H9 (cell line): ENCODE data around the gene CYP27B1. TPM values are rescaled to one million over a fixed set of nuclear protein-coding genes. Genes with fewer than 3 reads are reported as not detected.

ENCODE experiments used
- DNase-seq: peaks from one replicate; pipeline ENCODE4 v3.0.0-alpha.2; 2017
- H2AFZ ChIP-seq: one replicate; pipeline ENCODE4 v1.6.1; 2013; ENCODE audit warnings: mild to moderate bottlenecking, low read length, control low read depth, moderate library complexity
- H2AK5ac ChIP-seq: 2 replicates; pipeline ENCODE4 v1.6.1; 2013; ENCODE audit warnings: low read length, control low read depth, mixed read lengths; ENCODE audit not compliant: insufficient read length
- H2BK120ac ChIP-seq: one replicate; pipeline ENCODE4 v1.6.1; 2013; ENCODE audit warnings: low read depth, mild to moderate bottlenecking, low read length, control low read depth, inconsistent platforms; ENCODE audit not compliant: poor library complexity, severe bottlenecking
- H2BK12ac ChIP-seq: 2 replicates; pipeline ENCODE4 v1.6.1; 2013; ENCODE audit warnings: low read length, control low read depth, mixed read lengths, low read depth; ENCODE audit not compliant: insufficient read length
- H2BK15ac ChIP-seq: 2 replicates; pipeline ENCODE4 v1.6.1; 2013; ENCODE audit warnings: low read depth, low read length, control low read depth
- H2BK20ac ChIP-seq: one replicate; pipeline ENCODE4 v1.6.1; 2013; ENCODE audit warnings: low read depth, mild to moderate bottlenecking, low read length, control low read depth, inconsistent platforms; ENCODE audit not compliant: poor library complexity, severe bottlenecking
- H2BK5ac ChIP-seq: 2 replicates; pipeline ENCODE4 v1.6.1; 2013; ENCODE audit warnings: low read length, control low read depth, mixed read lengths; ENCODE audit not compliant: insufficient read length
- H3K14ac ChIP-seq: 2 replicates; pipeline ENCODE4 v1.6.1; 2013; ENCODE audit warnings: low read length, control low read depth; ENCODE audit not compliant: insufficient read depth
- H3K18ac ChIP-seq: 2 replicates; pipeline ENCODE4 v1.6.1; 2013; ENCODE audit warnings: low read depth, mild to moderate bottlenecking, mixed read lengths, low read length, control low read depth; ENCODE audit not compliant: insufficient read length
- H3K23ac ChIP-seq: 2 replicates; pipeline ENCODE4 v1.6.1; 2013; ENCODE audit warnings: low read length, control low read depth, mixed read lengths, low read depth; ENCODE audit not compliant: insufficient read length
- H3K23me2 ChIP-seq: 2 replicates; pipeline ENCODE4 v1.6.1; 2013; ENCODE audit warnings: low read depth, mild to moderate bottlenecking, mixed read lengths, low read length, control low read depth; ENCODE audit not compliant: insufficient read length, poor library complexity, severe bottlenecking
- H3K27ac ChIP-seq: 2 replicates; pipeline ENCODE4 v1.5.1; 2013; ENCODE audit warnings: low read length, control low read depth, mixed read lengths, low read depth; ENCODE audit not compliant: insufficient read length
- H3K27me3 ChIP-seq: 2 replicates; pipeline ENCODE4 v1.6.1; 2013; ENCODE audit warnings: low read length, control low read depth, inconsistent platforms; ENCODE audit not compliant: insufficient read depth
- H3K4ac ChIP-seq: 2 replicates; pipeline ENCODE4 v1.6.1; 2013; ENCODE audit warnings: low read depth, mild to moderate bottlenecking, control low read depth, inconsistent platforms, low read length, moderate library complexity
- H3K4me1 ChIP-seq: 2 replicates; pipeline ENCODE4 v1.6.1; 2013; ENCODE audit warnings: low read length, control low read depth, inconsistent platforms; ENCODE audit not compliant: insufficient read depth
- H3K4me2 ChIP-seq: 2 replicates; pipeline ENCODE4 v1.6.1; 2013; ENCODE audit warnings: low read length, control low read depth, mixed read lengths; ENCODE audit not compliant: insufficient read length, insufficient read depth
- H3K56ac ChIP-seq: 2 replicates; pipeline ENCODE4 v1.6.1; 2013; ENCODE audit warnings: low read depth, mild to moderate bottlenecking, mixed read lengths, low read length, control low read depth; ENCODE audit not compliant: insufficient read length
- H3K79me1 ChIP-seq: 2 replicates; pipeline ENCODE4 v1.6.1; 2013; ENCODE audit warnings: low read depth, mild to moderate bottlenecking, moderate library complexity, low read length, control low read depth, inconsistent platforms; ENCODE audit not compliant: insufficient read depth, poor library complexity, severe bottlenecking
- H3K79me2 ChIP-seq: 2 replicates; pipeline ENCODE4 v1.6.1; 2013; ENCODE audit warnings: low read length, control low read depth, inconsistent platforms; ENCODE audit not compliant: insufficient read depth
- H3K9ac ChIP-seq: 2 replicates; pipeline ENCODE4 v1.6.1; 2013; ENCODE audit warnings: low read length, control low read depth, mixed read lengths; ENCODE audit not compliant: insufficient read length; ENCODE audit errors: extremely low read depth
- H3K9me3 ChIP-seq: one replicate; pipeline ENCODE4 v1.6.1; 2013; ENCODE audit warnings: low read depth, low read length, inconsistent platforms; ENCODE audit not compliant: control insufficient read depth
- H3T11ph ChIP-seq: one replicate; pipeline ENCODE4 v1.6.1; 2013; ENCODE audit warnings: mild to moderate bottlenecking, low read length, control low read depth, inconsistent platforms
- H4K20me1 ChIP-seq: one replicate; pipeline ENCODE4 v1.6.1; 2013; ENCODE audit not compliant: control insufficient read depth, insufficient read length, insufficient read depth
- H4K5ac ChIP-seq: 2 replicates; pipeline ENCODE4 v1.6.1; 2013; ENCODE audit warnings: low read depth, mild to moderate bottlenecking, mixed read lengths, low read length, control low read depth; ENCODE audit not compliant: insufficient read length
- H4K8ac ChIP-seq: replicated peaks from 2 replicates; pipeline ENCODE4 v1.6.1; 2013; ENCODE audit warnings: low read length, control low read depth, mixed read lengths, low read depth; ENCODE audit not compliant: insufficient read length
- H4K91ac ChIP-seq: 2 replicates; pipeline ENCODE4 v1.6.1; 2013; ENCODE audit warnings: low read depth, mild to moderate bottlenecking, moderate library complexity, mixed read lengths, low read length, control low read depth; ENCODE audit not compliant: insufficient read length
- H3K27ac Mint-ChIP-seq, 3 experiments: 2 replicates in 2 of 3; 3 replicates in 1 of 3; pipeline ENCODE4 v1.8.0; 2020 to 2021; ENCODE audit warnings: mixed read lengths in 3 of 3, mild to moderate bottlenecking in 1 of 3, moderate library complexity in 1 of 3
- H3K27me3 Mint-ChIP-seq: 2 replicates; pipeline ENCODE4 v1.8.0; 2021; ENCODE audit warnings: low read depth, mild to moderate bottlenecking, moderate library complexity, mixed read lengths
- H3K36me3 Mint-ChIP-seq, 3 experiments: 2 replicates in 2 of 3; 3 replicates in 1 of 3; pipeline ENCODE4 v1.8.0; 2020 to 2021; ENCODE audit warnings: low read depth in 3 of 3, mixed read lengths in 3 of 3; ENCODE audit not compliant: insufficient read depth in 1 of 3
- H3K4me1 Mint-ChIP-seq, 2 experiments: 2 replicates each; pipeline ENCODE4 v1.8.0; 2020; ENCODE audit warnings: mixed read lengths in 2 of 2
- H3K4me3 Mint-ChIP-seq, 2 experiments: 2 replicates in 1 of 2; 3 replicates in 1 of 2; pipeline ENCODE4 v1.8.0; 2020 to 2021; ENCODE audit warnings: mild to moderate bottlenecking in 2 of 2, mixed read lengths in 2 of 2, moderate library complexity in 1 of 2
- H3K9me3 Mint-ChIP-seq, 2 experiments: 2 replicates in 1 of 2; 3 replicates in 1 of 2; pipeline ENCODE4 v1.8.0; 2020; ENCODE audit warnings: mild to moderate bottlenecking in 2 of 2, mixed read lengths in 2 of 2, moderate library complexity in 1 of 2
- CTCF ChIP-seq: fragments of 200-600 bp; sonication (generic); conservative IDR thresholded peaks from 3 replicates; pipeline ENCODE4 v1.8.0; 2021; ENCODE audit warnings: antibody characterized with exemption, mild to moderate bottlenecking
- WGBS: extraction: QIAGEN DNeasy Blood & Tissue Kit; methylation state at CpG from one replicate; pipeline ENCODE4 v1.1.7; 2013; ENCODE audit warnings: missing lambda C conversion rate, low lambda C conversion rate, mixed read lengths; ENCODE audit not compliant: insufficient read length; ENCODE audit errors: extremely low coverage; 5-methylcytosine and 5-hydroxymethylcytosine counted together
- total RNA-seq: library from RNA; stranded (reverse); gene quantifications from 2 replicates; pipeline ENCODE4 v1.2.1, GENCODE V29; 2021

CYP27B1 gene
- total RNA-seq, 1 experiment from 2014 or later = 6.1 TPM

DNA sequence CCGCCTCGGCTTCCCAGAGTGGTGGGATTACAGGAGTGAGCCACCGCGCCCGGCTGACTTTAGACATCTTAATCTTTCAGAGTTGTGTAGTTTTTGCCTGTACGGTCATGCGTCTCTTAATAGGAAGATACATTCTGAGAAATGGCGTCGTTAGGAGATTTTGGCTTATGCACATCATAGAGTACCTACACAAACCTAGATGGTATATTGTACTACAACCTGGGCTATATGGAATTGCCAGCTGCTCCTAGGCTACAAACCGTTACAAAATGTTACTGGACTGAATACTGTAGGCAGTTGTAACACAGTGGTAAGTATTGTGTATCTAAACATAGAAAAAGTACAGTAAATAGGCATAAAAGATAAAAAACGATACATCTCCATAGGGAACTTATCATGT, 17.0 kb upstream of the CYP27B1 start:
- no peak overlapping the region for H3K27ac Mint-ChIP-seq
- H3T11ph ChIP-seq = no peak overlapping the region

More for the DNA sequence above, 17.0 kb upstream of the CYP27B1 start:
- Histone ChIP-seq H3K4ac (no peak overlapping the region), H3K23ac (no peak overlapping the region), H3K79me1 (no peaks in the 10 kb centered on the region), H3K27ac (no peak overlapping the region), H4K8ac (no peak overlapping the region), H3K4me2 (no peak overlapping the region), H3K79me2 (no peaks in the 10 kb centered on the region; the same call in 1 of the 2 replicates), H2AFZ (no peak overlapping the region), H2BK20ac (no peak overlapping the region), H3K27me3 (no peaks in the 10 kb centered on the region), H2BK12ac (no peak overlapping the region), H3K56ac (no peak overlapping the region), H3K4me1 (no peaks in the 10 kb centered on the region), H2BK120ac (no peak overlapping the region), H3K23me2 (peaks cover 5% of the 10 kb centered on the region), H2AK5ac (no peak overlapping the region), H3K9ac (no peak overlapping the region), H3K14ac (no peak overlapping the region), H2BK15ac (no peak overlapping the region), H4K5ac (no peak overlapping the region), H4K91ac (no peak overlapping the region), H3K18ac (no peak overlapping the region), H3K9me3 (no peaks in the 10 kb centered on the region), H2BK5ac (no peak overlapping the region), H4K20me1 (no peaks in the 10 kb centered on the region)
- no CpG with 5 or more reads among the region's 11 CpGs for WGBS
- Mint-ChIP-seq H3K4me3 (peak overlapping the region; percentile 77 to 100), H3K4me1 (peaks cover 4 to 7% of the 10 kb centered on the region in 2 experiments), H3K27me3 (no peaks in the 10 kb centered on the region), H3K36me3 (peaks cover 23 to 44% (median 32%) of the 10 kb centered on the region in 3 experiments), H3K9me3 (peaks cover 0 to 3% of the 10 kb centered on the region in 2 experiments; a peak in 2 of 5 replicates)
- no peak for DNase-seq
- TF ChIP-seq CTCF = no peak
